Tibial nerve (tissue), 3 donors: ENCODE data around the gene PLPPR3.

Source experiments
- POLR2A ChIP-seq, 2 donors: fragments of 450-650 bp; IDR thresholded peaks; one replicate each; pipeline ENCODE4 v1.6.1; 2017; ENCODE audit warnings: antibody characterized with exemption in 2 of 2, mild to moderate bottlenecking in 2 of 2, moderate library complexity in 2 of 2
- TF ChIP-seq, protein P1 (sequence below), 5 experiments: fragments of 200-600 bp in 3 of 5; fragments of 450-650 bp in 2 of 5; sonication (generic) in 3 of 5; IDR thresholded peaks; one replicate each; pipeline ENCODE4 v1.5.1; 2016 to 2019; ENCODE audit warnings: antibody characterized with exemption in 5 of 5, mild to moderate bottlenecking in 3 of 5, moderate library complexity in 2 of 5

DNA sequence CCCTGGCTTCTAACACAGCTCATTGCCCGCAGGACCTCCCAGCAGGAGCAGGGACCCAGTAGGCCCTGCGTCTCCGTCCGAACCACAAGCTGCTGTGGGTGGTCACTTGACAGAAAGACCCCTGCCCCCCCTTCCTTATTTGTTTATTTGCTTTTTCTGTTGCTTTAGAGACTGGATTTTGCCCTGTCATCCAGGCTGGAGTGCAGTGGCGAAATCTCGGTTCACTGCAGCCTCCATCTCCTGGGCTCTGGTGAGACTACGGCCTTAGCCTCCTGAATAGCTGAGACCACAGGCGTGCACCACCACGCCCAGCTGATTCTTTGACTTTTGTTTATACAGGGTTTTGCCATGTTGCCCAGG lies 32.1 kb downstream of the PLPPR3 start:
- TF ChIP-seq, protein P1, sequence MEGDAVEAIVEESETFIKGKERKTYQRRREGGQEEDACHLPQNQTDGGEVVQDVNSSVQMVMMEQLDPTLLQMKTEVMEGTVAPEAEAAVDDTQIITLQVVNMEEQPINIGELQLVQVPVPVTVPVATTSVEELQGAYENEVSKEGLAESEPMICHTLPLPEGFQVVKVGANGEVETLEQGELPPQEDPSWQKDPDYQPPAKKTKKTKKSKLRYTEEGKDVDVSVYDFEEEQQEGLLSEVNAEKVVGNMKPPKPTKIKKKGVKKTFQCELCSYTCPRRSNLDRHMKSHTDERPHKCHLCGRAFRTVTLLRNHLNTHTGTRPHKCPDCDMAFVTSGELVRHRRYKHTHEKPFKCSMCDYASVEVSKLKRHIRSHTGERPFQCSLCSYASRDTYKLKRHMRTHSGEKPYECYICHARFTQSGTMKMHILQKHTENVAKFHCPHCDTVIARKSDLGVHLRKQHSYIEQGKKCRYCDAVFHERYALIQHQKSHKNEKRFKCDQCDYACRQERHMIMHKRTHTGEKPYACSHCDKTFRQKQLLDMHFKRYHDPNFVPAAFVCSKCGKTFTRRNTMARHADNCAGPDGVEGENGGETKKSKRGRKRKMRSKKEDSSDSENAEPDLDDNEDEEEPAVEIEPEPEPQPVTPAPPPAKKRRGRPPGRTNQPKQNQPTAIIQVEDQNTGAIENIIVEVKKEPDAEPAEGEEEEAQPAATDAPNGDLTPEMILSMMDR (IDR thresholded peaks at IDR 0.05) = no peak
- TF ChIP-seq POLR2A (IDR thresholded peaks at IDR 0.05) = no peak
